AG08395 (cell line): ENCODE data around the gene LTBP2.

ENCODE experiments used
- DNase-seq: peaks from one replicate; pipeline ENCODE4 v3.0.0; 2012; ENCODE audit warnings: mixed read lengths, low spot score

The LTBP2 gene

DNA sequence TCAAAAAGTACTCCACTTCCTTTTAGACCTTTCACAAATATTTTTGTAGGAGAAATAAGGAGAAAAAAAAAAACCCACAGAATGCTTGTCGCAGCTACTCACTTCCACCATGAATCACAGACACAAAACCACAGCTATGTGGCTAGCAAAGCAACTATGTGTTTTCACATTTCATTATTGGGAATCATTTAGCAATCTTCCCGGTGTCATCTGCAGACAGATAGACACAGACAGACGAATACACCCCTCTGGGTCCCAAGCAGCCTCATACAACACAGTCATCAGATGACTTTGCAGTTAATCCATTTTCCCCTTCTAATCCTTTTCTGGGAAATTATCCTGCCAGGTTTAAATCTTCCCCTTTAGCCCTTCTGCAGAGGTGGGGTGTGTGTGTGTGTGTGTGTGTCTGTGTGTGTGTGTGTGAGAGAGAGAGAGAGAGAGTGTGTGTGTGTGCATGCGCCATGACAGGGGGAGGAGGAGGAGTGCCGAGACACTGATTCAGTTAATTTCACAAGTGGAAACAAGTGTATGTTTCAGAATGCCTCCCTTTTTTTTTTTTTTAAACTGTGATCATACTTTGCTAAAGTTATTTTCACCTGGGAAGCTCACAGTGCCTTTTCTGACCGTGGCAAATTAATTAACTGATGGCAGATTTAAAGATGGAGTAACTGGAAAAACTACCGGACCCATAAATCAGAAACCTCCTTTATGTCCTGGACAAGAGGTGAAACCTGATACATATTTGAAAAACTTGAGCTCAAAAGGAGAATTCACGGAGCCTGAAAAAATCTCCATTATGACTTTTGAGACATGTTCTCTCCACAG lies 39.9 kb downstream of the LTBP2 start:
- DNase-seq, result peak; percentile 90

DNA sequence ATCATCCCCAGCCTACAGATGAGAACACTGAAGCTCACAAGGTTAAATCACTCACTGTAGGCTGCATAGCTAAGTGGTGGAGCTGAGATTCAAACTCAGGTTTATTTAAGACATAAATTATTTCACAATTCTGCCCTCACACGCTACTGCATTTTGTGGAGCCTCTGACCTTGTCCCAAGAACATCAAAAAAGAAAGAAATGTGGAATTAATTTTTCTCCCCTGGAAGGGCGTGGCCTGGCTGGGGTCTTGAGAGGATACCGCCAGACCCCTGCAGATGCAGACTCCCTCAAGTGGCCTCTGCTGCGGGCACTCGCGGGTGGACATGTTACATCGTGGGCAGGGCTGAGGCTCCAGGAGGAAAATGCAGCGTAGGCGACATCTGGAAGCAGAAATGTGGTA lies 40.6 kb downstream of the LTBP2 start:
- no peak for DNase-seq

- no peak for DNase-seq
Measured at GRCh38 chr14:74570696-74571095, 41.3 kb downstream of the LTBP2 start.

GRCh38 chr14:74569806-74570591 lies 42.0 kb downstream of the LTBP2 start:
- no peak for DNase-seq

DNA sequence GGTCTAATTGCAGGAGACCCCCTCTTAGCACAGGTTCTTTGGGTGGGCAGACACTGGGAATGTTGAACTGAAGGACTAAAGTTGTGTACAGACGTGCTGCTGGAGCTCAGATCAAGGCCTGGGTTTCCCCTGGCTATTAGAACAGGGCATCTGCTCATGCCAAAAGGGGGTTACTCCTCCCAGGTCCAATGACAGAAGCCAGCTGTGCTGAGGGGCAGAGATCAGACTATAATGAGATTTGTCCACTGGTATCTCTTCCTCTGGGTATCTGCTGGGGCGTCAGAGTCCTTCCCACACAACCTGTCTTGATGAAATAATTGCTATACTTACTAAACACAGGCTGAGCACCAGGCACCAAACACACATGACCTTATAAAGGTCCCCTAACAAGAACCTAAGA lies 42.6 kb downstream of the LTBP2 start:
- DNase-seq, result no peak

GRCh38 chr14:74568911-74569310 lies 43.1 kb downstream of the LTBP2 start:
- DNase-seq, result no peak

GRCh38 chr14:74568380-74568649 lies 43.7 kb downstream of the LTBP2 start:
- DNase-seq, result no peak

DNA sequence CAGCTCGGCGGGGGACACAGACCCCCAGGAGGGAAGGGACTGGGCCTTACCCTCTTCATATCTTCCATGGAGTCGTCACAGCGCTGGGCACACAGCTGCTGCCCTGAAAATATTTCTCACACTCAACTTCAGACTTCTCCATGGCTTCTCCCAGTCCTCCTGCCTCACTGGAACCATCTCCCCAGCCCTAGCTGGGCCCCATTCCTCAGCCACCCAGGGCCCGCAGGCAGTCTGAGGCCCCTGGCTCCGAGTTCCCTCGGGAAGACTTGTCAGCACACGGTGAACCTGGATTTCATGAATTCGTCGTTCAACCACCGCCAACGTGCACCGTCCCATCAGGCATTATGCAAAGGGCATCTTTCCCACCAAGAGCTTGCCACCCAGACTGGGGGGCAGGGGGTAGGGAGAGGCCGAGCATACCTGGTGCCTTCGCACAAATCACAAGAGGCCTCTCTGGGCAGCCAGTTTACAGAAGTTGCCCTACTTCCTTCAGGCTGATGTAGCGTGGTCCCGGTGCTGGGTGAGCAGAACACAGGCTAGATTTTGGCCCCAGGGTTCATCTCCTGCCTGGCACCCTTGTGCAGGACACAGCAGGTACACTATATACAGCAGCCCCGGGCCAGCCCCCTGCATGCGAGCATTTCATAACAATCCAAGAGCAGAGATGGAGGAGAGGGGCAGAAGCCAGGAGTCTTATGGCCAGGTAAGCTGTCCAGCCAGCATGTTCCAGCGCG lies 44.2 kb downstream of the LTBP2 start:
- DNase-seq, result no peak

GRCh38 chr14:74567219-74567618 lies 44.8 kb downstream of the LTBP2 start:
- no peak for DNase-seq

DNA sequence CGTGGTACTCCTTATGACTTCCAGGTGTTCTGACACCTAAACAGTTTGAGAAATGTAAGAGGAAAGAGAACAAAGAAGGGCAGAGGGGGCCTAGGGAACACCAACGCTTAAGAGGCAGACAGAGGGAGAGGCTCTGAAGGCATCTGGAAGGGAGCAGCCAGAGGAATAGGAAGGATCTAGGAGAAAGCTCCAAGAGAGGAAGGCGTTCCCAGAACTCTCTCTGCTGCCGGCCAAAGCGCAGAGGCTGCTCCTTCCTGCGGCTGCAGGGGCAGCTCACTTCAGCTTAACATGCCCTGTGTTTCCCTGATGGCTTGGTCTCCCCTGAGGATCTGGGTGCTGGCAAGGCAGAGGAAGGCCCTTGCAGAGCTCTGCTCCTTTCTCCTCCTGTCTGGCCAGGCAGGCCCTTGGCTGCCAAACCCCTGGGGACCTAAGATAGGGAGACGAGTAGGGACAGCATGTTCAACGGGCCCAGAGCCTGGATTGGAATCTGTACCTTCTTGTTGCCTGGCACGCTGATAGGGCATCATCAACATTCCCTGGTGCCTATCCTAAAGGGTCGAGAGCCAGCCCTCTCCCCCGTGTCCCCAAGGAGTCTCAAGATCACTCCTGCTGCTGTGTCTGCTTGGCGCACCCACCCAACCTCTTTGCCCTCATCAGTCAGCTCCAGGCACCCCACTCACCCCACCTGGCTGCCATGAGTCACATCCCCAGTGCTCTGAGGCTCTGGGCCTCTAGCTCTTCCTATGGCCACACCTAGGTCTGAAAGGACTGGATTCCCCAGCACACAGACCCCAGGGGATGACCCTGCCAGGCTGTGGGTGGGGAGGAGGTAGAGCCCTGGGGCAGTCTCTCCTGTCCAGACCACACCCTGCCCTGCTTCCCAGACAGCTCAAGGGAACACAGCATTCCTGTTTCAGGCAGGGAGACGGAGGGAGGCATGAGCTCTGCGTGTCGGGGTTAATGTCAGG lies 45.6 kb downstream of the LTBP2 start:
- DNase-seq, result no peak

GRCh38 chr14:74563586-74564159 lies 48.4 kb downstream of the LTBP2 start:
- DNase-seq, result no peak

- DNase-seq, result no peak
Measured at GRCh38 chr14:74563233-74563585, 48.8 kb downstream of the LTBP2 start.

DNA sequence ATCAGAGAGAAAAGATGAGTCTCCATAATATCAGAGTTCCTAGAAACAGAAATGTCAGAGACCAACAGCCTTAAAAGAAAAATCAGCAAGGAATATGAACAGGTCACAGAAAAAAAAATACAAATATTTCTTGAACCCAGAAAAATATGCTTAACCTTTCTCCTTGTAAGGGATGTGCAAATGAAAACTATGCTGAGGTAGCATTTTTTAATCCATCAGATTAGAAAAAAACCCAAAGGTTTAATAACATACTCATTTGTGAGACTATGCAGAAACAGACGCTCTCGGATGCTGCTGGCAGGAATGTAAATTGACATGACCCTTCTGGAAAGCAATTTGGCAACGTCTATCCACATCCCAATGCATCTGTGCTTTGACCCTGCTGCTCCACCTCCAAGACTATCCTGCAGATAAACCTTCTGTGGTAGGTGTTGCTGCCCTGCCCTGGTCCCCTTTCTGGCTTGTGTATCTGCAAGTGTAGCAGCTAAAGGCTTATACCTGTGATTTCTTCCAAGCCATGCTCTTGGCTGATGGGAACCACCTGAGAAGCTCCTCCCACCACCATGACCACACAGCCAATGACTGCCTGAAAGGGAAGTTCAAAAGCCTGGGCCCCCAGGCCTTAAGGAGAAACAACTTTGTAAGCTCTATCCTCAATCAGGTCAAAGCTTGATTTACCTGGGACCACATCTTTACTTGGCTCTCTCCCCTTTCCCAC lies 49.4 kb downstream of the LTBP2 start:
- DNase-seq, result no peak

DNA sequence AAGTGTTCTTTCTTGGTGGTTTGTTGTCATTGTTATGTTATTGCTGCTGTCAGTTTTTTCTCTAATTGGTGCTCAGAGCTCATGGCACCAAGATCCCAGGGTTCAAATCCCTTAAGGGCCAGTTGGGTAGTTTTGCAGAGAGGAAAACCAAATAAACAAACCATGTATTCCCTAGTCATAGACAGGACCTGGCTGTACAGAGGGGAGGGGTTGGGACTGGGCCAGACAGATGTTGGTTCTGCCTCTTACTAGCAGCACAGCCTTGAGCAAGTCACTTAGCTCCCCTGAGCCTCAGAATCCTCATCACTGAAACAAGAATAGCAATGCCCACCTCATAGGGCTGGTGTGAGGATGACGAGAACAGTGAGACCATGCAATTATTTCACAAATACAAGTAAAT lies 53.4 kb downstream of the LTBP2 start:
- no peak for DNase-seq

DNA sequence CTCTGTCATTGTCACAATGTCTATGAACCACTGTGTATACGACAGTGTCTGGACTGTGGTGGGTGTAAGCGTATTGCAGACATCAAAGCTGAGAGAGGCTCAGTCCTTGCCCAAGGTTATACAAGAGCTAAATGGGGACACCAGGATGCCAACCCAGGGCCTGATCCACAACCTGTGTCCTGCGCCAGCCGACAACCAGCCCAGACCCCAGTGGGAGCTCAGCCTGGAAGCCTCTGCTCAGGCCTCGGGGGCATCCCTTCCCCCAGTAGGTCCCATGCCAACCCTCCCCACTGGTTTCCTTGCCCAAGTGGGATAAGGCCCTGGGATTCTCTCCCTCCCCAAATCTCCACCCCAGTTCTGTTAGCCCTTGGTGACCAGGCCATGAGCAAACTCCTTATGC lies 54.3 kb downstream of the LTBP2 start:
- no peak for DNase-seq

DNA sequence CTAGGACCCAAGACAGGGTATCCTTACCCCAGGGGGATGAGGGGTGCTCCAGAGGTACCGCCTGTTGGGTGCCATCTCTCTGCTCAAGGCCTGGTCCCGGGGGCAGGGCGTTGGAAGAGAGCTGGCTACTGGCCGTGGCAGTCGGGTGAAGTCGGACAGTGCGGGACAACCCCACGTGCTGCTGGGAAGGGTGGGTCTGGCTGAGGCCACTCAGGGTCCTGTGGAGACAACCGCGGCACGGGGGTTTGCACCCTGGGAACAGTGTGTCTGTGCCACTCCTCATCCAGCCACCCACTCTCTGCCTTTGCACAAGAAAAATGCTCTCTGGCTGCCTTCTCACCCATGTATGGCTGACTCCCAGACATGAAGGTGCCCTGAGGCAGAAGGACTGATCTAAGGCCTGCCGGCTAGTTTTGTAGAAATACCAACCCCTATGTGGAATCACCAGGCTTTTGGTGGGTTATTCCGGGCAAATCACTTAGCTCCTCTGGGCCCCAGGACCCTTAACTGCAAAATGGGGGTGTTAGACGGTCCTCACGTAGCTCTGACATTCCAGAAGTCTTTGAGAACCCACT lies 56.5 kb downstream of the LTBP2 start:
- no peak for DNase-seq

- DNase-seq, result no peak
Measured at GRCh38 chr14:74554742-74555362, 57.2 kb downstream of the LTBP2 start.

DNA sequence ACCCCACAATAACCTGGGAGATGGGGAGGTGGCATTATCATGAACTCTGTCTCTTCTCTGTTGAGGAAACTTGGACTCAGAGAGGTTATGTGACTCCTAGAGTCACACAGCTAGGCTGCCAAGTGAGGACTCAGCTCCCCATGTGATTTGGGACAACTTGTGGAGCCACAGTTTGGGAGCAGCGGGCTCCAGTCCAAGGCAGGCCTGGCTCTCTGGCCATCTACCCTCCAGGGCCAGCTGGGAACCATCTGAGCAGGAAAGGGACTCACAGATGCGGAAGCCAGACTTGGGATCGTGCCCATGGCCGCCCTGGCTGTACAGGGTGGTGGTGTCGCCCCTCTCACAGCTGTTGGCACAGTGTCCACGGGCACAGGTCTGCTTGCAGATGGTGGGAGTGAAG lies 59.4 kb downstream of the LTBP2 start:
- peak; percentile 90 for DNase-seq

- DNase-seq, result peak; percentile 26
Measured at GRCh38 chr14:74551431-74552371, 60.3 kb downstream of the LTBP2 start.
